Mucosa of descending colon (tissue), 3 donors: ENCODE measurements around the gene INCA1. TPM values are rescaled to one million over a fixed set of nuclear protein-coding genes. Genes with fewer than 3 reads are reported as not detected.

Experiments used
- ATAC-seq: fragments of 200-7000 bp; cut with Tn5 transposase; one replicate; pipeline ENCODE4 v1.9.1; 2020; ENCODE audit warnings: mild to moderate bottlenecking, moderate library complexity
- DNase-seq, 3 donors: peaks; one replicate each; pipeline ENCODE4 v3.0.0-alpha.2; 2020
- H3K36me3 ChIP-seq: fragments of 200-600 bp; one replicate; pipeline ENCODE4 v1.8.0; 2021; ENCODE audit warnings: low read depth, mild to moderate bottlenecking
- H3K4me1 ChIP-seq: fragments of 200-600 bp; one replicate; pipeline ENCODE4 v1.8.0; 2021; ENCODE audit warnings: low read depth, mild to moderate bottlenecking
- H3K4me3 ChIP-seq: fragments of 200-600 bp; one replicate; pipeline ENCODE4 v1.8.0; 2021; ENCODE audit warnings: mild to moderate bottlenecking
- H3K9me3 ChIP-seq: fragments of 200-600 bp; one replicate; pipeline ENCODE4 v1.8.0; 2021; ENCODE audit warnings: mild to moderate bottlenecking
- CTCF ChIP-seq: fragments of 200-600 bp; IDR thresholded peaks from one replicate; pipeline ENCODE4 v1.8.0; 2022; ENCODE audit warnings: antibody characterized with exemption, mild to moderate bottlenecking
- intact Hi-C, 2 donors: fragments of 100-400 bp; cut with DNase I in 1 of 2; cut with micrococcal nuclease in 1 of 2; formaldehyde crosslinking; loops; one replicate each; pipeline versions ENCODE4 v1.11.0 to v1.11.1; 2022; cut with DNase I, micrococcal nuclease
- total RNA-seq, 3 donors: library from RNA; stranded (reverse); fragmentation: NEBNext Ultra II Directional in 2 of 3; extraction: Animal tissue kit (Norgen Biotek cat#: 25700) in 2 of 3; gene quantifications; one replicate each; pipeline versions ENCODE4 v1.2.1 to v1.2.4, GENCODE V29; 2021 to 2023
- donor health status: DM: no; HTN: no; CAD: no; lungs with moderate emphysema.
- donor health status: DM: no; HTN: no; CAD: no.
- donor health status: DM: no; HTN: yes; CAD: no.

INCA1 gene
- total RNA-seq, 3 donors from 2014 or later: 1.8 to 4.5 (median 3.5) TPM

- no peak for DNase-seq
- intact Hi-C loops: no loop called here
- ATAC-seq: no peak
- Histone ChIP-seq H3K36me3 (peaks cover 3% of the 10 kb centered on the region), H3K4me3 (no peak overlapping the region), H3K4me1 (no peaks in the 10 kb centered on the region), H3K9me3 (no peaks in the 10 kb centered on the region)
- TF ChIP-seq CTCF: no peak
Measured at GRCh38 chr17:4972752-4973151, 24.6 kb downstream of the INCA1 start.

- no peak for DNase-seq
- H3K9me3 ChIP-seq: no peaks in the 10 kb centered on the region
- peaks cover 5% of the 10 kb centered on the region for H3K36me3 ChIP-seq
- intact Hi-C loops: no loop called here
- no peak overlapping the region for H3K4me3 ChIP-seq
- H3K4me1 ChIP-seq: no peaks in the 10 kb centered on the region
- ATAC-seq: no peak
- no peak for TF ChIP-seq CTCF
Measured at GRCh38 chr17:4972322-4972721, 25.0 kb downstream of the INCA1 start.

- intact Hi-C loops: no loop called here
- DNase-seq (no peak), ATAC-seq (no peak)
- H3K9me3 ChIP-seq: no peaks in the 10 kb centered on the region
- H3K4me3 ChIP-seq: no peak overlapping the region
- no peak for TF ChIP-seq CTCF
- peaks cover 8% of the 10 kb centered on the region for H3K36me3 ChIP-seq
- H3K4me1 ChIP-seq: no peaks in the 10 kb centered on the region
Measured at GRCh38 chr17:4971826-4972225, 25.5 kb downstream of the INCA1 start.

GRCh38 chr17:4970273-4970672, 27.0 kb downstream of the INCA1 start:
- no peak for DNase-seq
- no peak for ATAC-seq
- Histone ChIP-seq H3K4me1 (peaks cover 8% of the 10 kb centered on the region), H3K4me3 (no peak overlapping the region), H3K9me3 (no peaks in the 10 kb centered on the region), H3K36me3 (peaks cover 8% of the 10 kb centered on the region)
- intact Hi-C loops: no loop called here
- TF ChIP-seq CTCF: no peak

- TF ChIP-seq CTCF: no peak
- H3K36me3 ChIP-seq: peaks cover 8% of the 10 kb centered on the region
- intact Hi-C loops: no loop called here
- H3K9me3 ChIP-seq: no peaks in the 10 kb centered on the region
- H3K4me1 ChIP-seq: peaks cover 8% of the 10 kb centered on the region
- ATAC-seq (no peak), DNase-seq (no peak)
- no peak overlapping the region for H3K4me3 ChIP-seq
Measured at GRCh38 chr17:4969551-4970173, 27.7 kb downstream of the INCA1 start.
